ENCODE measurements around the gene DBP.
A peak's percentile ranks its signal among the peaks of the same experiment; 100 is the strongest.
"Not testable (repeated sequence)": the region's sequence is repeated elsewhere in the genome, so short reads cannot be mapped to it uniquely, and the experiment has no call there.

Gene DBP, protein sequence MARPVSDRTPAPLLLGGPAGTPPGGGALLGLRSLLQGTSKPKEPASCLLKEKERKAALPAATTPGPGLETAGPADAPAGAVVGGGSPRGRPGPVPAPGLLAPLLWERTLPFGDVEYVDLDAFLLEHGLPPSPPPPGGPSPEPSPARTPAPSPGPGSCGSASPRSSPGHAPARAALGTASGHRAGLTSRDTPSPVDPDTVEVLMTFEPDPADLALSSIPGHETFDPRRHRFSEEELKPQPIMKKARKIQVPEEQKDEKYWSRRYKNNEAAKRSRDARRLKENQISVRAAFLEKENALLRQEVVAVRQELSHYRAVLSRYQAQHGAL

GRCh38 chr19:48636859-48637448 lies at the start of gene DBP:
TSS of gene DBP (minus strand) at chr19:48637379. CDS start at chr19:48636994, 385 bp downstream.
- no peak for DNase-seq

DNA sequence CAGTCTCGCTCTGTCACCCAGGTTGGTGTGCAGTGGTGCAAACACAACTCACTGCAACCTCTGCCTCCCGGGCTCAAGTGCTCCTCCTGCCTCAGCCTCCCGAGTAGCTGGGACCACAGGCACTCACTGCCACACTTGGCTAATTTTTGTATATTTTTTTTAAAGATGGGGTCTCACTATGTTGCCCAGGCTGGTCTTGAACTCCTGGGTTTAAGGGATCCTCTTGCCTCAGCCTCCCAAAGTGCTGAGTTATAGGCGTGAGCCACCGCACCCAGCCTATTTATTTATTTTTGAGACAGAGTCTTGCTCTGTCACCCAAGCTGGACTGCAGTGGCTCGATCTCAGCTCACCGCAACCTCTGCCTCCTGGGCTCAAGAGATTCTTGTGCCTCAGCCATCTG lies 49.5 kb upstream of the DBP start:
- not testable (repeated sequence) for DNase-seq

GRCh38 chr19:48686088-48686487 lies 48.9 kb upstream of the DBP start:
- peak; percentile 83 for DNase-seq

- DNase-seq = peak; percentile 47
Measured at GRCh38 chr19:48685583-48685982, 48.4 kb upstream of the DBP start.

- no peak for DNase-seq
Measured at GRCh38 chr19:48683349-48683748, 46.2 kb upstream of the DBP start.

GRCh38 chr19:48681127-48681470 lies 43.9 kb upstream of the DBP start:
- no peak for DNase-seq

DNA sequence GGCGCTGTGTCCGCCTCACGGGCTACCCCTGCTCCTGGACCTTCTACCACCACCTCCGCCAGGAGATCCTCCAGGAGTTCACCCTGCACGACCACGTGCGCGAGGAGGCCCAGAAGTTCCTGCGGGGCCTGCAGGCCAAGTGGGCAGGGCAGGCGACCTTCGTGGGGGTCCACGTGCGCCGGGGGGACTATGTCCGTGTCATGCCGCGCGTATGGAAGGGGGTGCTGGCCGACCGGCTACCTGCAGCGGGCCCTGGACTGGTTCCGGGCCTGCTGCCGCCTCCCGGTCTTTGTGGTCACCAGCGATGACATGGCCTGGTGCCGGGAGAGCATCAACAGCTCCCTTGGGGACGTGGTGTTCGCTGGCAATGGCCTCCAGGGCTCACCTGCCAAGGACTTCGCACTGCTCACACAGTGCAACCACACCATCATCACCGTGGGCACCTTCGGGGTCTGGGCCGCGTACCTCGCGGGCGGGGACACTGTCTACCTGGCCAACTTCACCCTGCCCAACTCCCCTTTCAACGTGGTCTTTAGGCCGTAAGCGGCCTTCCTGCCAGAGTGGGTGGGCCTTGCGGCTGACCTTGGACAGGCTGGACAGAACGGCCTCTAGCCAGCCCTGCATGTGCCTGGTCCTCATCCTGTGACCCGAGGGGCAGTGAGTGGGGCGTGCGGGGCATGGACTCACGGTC lies 43.4 kb upstream of the DBP start:
- DNase-seq = no peak

- not testable (repeated sequence) for DNase-seq
Measured at GRCh38 chr19:48680006-48680405, 42.8 kb upstream of the DBP start.

DNA sequence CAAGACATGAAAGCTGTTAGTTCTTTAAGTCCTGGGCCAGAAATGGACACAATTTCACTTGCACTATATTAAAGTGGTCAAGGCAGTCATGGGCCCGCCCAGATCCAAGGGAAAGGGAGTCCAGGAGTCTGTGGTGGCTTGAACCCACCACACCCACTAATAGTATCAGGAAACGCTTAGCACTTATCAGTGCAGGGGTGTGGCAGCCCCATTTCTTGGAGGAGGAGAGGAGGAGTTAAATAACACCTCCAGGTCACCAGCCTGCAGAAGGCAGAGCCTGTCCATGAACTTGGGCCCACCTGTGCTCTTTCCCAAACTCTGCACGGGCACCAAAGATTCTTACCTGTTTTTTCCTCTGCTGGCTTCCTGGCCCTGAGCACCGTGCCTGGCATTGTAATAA lies 41.0 kb upstream of the DBP start:
- no peak for DNase-seq

DNA sequence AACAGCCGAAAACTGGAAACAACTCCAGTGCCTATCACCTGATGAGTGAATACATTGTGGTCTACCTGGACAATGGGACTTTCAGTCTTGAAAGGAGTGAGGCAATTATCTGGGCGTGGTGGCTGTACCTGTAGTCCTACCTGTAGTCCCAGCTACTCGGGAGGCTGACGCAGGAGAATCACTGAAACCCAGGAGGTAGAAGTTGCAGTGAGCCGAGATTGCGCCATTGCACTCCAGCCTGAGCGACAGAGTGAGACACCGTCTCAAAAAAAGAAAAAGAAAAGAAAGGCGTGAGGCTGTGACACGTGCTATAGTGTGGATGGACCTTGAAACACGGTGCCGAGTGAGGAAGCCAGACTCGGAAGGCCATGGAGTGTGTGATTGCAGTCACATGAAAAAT lies 39.7 kb upstream of the DBP start:
- DNase-seq = no peak

DNA sequence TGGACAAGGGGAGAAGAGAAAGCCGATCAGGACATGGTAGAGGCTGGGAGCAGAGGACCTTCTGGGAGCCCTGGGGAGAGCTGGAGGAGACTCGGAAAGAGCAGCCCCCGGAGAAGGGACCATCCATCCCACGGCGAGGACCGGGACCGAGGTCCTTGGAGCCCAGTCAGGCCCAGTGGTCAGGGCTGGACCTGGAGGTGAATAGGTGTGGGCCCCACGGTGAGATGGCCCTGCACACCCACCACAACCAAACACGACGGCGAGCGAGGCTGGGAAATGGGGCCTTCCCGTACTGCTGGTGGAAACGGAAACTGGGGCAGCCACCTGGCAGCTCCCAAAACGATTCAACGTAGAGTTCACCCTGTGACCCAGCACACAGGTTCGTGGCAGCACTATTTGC lies 39.3 kb upstream of the DBP start:
- DNase-seq = no peak

- peak; percentile 92 for DNase-seq
Measured at GRCh38 chr19:48674921-48675824, 38.0 kb upstream of the DBP start.

DNA sequence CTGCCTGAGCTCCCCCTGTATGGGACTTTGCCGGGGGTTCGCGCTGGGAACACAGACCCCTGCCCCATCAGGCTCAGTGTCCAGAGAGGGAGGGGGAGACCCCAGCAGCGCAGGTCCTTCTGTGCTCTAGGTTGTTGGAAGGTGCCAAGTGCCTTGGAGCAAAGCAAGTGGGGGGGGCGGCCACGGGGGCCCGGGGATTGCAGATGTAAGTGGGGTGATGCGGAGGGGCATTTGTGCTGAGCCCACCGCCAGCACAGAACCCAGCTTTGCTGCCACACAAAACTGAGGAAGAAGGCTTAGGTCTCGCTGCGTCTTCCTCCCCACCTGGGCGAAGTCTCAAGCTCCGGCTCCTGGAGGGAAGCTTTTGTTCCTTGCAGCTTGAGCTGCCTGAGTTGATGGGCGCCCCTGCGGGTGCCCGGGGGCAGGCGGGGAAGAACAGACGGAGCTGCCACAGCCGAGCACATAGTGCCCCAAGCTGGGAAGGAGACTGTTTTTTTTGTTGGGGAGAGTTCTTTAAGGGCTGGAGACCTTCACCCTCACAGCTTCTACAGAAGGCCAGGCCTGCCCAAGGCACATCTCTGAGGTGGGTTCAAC lies 37.1 kb upstream of the DBP start:
- DNase-seq = no peak

DNA sequence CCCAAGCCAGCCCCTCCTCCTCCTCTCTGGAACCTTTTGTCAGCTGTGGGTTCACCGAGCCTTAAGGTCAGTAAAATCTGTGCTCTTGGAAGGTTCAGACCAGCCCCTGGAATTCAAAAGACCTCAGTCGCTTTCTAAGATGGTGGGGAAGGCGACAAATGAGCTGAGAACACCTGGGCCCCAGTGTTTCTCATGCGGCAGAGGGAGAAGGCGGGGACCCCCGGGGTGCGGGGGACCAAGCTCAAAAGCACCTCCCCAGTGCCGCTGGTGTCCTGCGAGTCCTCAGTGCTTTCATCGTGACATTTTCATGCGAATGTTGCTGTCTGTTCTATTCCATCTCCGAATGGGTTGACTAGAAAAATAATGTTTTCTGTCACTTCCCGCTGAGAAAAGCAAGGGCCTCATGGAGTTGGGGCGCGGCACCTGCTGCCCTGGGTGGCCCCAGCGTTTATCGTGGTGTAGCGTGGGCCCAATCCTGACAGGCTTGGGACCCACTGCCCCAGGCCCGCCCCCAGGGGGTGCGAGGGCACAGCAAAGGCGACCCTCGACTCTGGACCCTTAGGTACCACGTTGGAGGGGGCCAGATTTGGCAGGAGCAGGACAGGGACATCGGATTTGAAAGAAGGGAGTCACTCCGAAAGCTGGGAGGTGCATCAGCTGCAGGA lies 36.4 kb upstream of the DBP start:
- DNase-seq = no peak

- no peak for DNase-seq
Measured at GRCh38 chr19:48672994-48673393, 35.8 kb upstream of the DBP start, which contains the start of gene NTN5. TSS of gene NTN5 (minus strand) at chr19:48673017. CDS start at chr19:48670986, 2,031 bp downstream.

- DNase-seq = peak; percentile 36
Measured at GRCh38 chr19:48671446-48671995, 34.3 kb upstream of the DBP start.

DNA sequence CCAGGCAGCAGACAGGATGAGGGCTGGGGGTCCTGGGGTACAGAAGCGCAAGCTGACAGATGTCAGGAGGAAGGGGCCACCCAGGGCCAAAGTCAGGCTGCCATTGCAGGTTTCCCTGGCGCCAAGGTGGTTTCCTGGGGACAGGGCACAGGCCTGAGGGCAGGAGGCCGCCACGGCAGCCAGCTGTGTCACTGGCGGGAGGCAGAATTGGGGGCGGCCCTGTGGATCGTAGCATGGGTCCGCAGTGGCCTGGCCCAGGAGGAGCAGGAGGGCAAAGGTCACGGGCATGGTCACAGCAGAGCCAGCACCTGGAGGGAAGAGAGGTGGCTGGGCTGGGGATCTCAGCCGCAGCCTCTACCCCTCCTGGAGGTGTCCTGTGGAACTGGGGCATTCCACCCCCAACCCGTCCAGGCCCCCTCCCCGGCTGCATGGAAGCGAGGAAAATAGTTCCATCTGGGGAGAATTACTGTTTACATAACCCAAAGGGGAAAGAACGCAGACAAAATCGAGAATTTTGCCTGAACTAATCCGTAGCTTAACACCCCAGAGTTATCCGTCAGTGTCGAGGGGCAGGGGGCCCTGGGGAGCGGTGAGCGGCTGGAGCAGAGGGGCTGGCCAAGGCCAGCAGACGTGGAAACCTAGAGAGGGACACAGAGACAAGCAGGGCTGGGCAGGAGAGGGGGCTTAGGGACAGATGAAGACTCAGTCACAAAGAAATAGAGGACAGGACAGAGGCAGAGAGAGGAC lies 33.7 kb upstream of the DBP start:
- DNase-seq = peak; percentile 25

- DNase-seq = no peak
Measured at GRCh38 chr19:48669903-48670668, 32.9 kb upstream of the DBP start.

GRCh38 chr19:48668761-48669160 lies 31.6 kb upstream of the DBP start:
- no peak for DNase-seq

- no peak for DNase-seq
Measured at GRCh38 chr19:48668332-48668731, 31.2 kb upstream of the DBP start.

Data from NCI-H82 (cell line).